SJCRH30 (cell line): ENCODE measurements around the gene HOXA2. TPM values are rescaled to one million over a fixed set of nuclear protein-coding genes. Genes with fewer than 3 reads are reported as not detected.

Experiments used
- DNase-seq, 2 experiments: peaks; one replicate each; pipeline ENCODE4 v3.0.0-alpha.2; 2015 to 2020
- H3K27ac ChIP-seq: fragments of 250-450 bp; sonication (Bioruptor Pico); 2 replicates; pipeline ENCODE4 v1.5.1; 2020; ENCODE audit warnings: mild to moderate bottlenecking, moderate library complexity
- H3K27me3 ChIP-seq: fragments of 250-450 bp; sonication (Bioruptor Pico); 2 replicates; pipeline ENCODE4 v1.5.1; 2020; ENCODE audit warnings: mild to moderate bottlenecking, moderate library complexity
- H3K36me3 ChIP-seq: fragments of 250-450 bp; sonication (Bioruptor Pico); 2 replicates; pipeline ENCODE4 v1.5.1; 2020; ENCODE audit warnings: mild to moderate bottlenecking, moderate library complexity
- H3K4me1 ChIP-seq: fragments of 250-450 bp; sonication (Bioruptor Pico); 2 replicates; pipeline ENCODE4 v1.5.1; 2020; ENCODE audit warnings: mild to moderate bottlenecking, moderate library complexity
- H3K4me3 ChIP-seq: fragments of 250-450 bp; sonication (Bioruptor Pico); 2 replicates; pipeline ENCODE4 v1.5.1; 2020; ENCODE audit warnings: mild to moderate bottlenecking, moderate library complexity
- H3K9me3 ChIP-seq: fragments of 250-450 bp; sonication (Bioruptor Pico); replicated peaks from 2 replicates; pipeline ENCODE4 v1.5.1; 2020; ENCODE audit warnings: mild to moderate bottlenecking, moderate library complexity
- total RNA-seq: library from RNA; depleted of rRNA; stranded (reverse); fragments of >200 nt; shearing (Covaris generic); gene quantifications from 2 replicates; pipeline ENCODE4 v1.2.3, GENCODE V29; 2014

The HOXA2 gene
- total RNA-seq, 1 experiment from 2014 or later = 4.2 TPM

- H3K9me3 ChIP-seq = 0 out of 2 replicates have a peak, but pooled peaks cover 2% of the 10 kb centered on the region
- no peak overlapping the region for H3K27ac ChIP-seq
- DNase-seq = no peak
- H3K36me3 ChIP-seq = peaks cover 28% of the 10 kb centered on the region
- no peaks in the 10 kb centered on the region for H3K27me3 ChIP-seq
- H3K4me1 ChIP-seq = no peaks in the 10 kb centered on the region
- no peak overlapping the region for H3K4me3 ChIP-seq
These were observed 2.0 kb upstream of the HOXA2 start for GRCh38 chr7:27104341-27105058.

GRCh38 chr7:27103489-27104226 lies 1.2 kb upstream of the HOXA2 start:
- Histone ChIP-seq H3K27ac (no peak overlapping the region), H3K36me3 (peaks cover 26% of the 10 kb centered on the region), H3K27me3 (no peaks in the 10 kb centered on the region), H3K4me3 (no peak overlapping the region), H3K4me1 (no peaks in the 10 kb centered on the region), H3K9me3 (0 out of 2 replicates have a peak, but pooled peaks cover 2% of the 10 kb centered on the region)
- no peak for DNase-seq

- Histone ChIP-seq H3K9me3 (0 out of 2 replicates have a peak, but pooled peaks cover 1% of the 10 kb centered on the region), H3K27me3 (no peaks in the 10 kb centered on the region), H3K36me3 (peaks cover 21% of the 10 kb centered on the region), H3K4me1 (no peaks in the 10 kb centered on the region), H3K4me3 (no peak overlapping the region), H3K27ac (no peak overlapping the region)
- no peak for DNase-seq
These were observed 414 bp downstream of the HOXA2 start for GRCh38 chr7:27101957-27102580.

- Histone ChIP-seq H3K27ac (no peak overlapping the region), H3K36me3 (peaks cover 14% of the 10 kb centered on the region), H3K4me1 (no peaks in the 10 kb centered on the region), H3K27me3 (no peaks in the 10 kb centered on the region), H3K4me3 (no peak overlapping the region), H3K9me3 (no peaks in the 10 kb centered on the region)
- no peak for DNase-seq
These were observed 1.1 kb downstream of the HOXA2 start for GRCh38 chr7:27101171-27101956.

- H3K9me3 ChIP-seq = no peaks in the 10 kb centered on the region
- H3K27me3 ChIP-seq = no peaks in the 10 kb centered on the region
- H3K27ac ChIP-seq = no peak overlapping the region
- H3K36me3 ChIP-seq = peaks cover 11% of the 10 kb centered on the region
- no peaks in the 10 kb centered on the region for H3K4me1 ChIP-seq
- H3K4me3 ChIP-seq = no peak overlapping the region
- DNase-seq = no peak
These were observed 1.8 kb downstream of the HOXA2 start for GRCh38 chr7:27100694-27101170.

GRCh38 chr7:27099453-27100370 lies 2.8 kb downstream of the HOXA2 start:
- no peaks in the 10 kb centered on the region for H3K4me1 ChIP-seq
- H3K9me3 ChIP-seq = no peaks in the 10 kb centered on the region
- H3K27me3 ChIP-seq = no peaks in the 10 kb centered on the region
- H3K27ac ChIP-seq = no peak overlapping the region
- DNase-seq = no peak
- H3K36me3 ChIP-seq = peaks cover 11% of the 10 kb centered on the region
- H3K4me3 ChIP-seq = no peak overlapping the region

GRCh38 chr7:27098578-27099451 lies 3.7 kb downstream of the HOXA2 start:
- Histone ChIP-seq H3K27ac (no peak overlapping the region), H3K4me3 (no peak overlapping the region)

GRCh38 chr7:27097686-27098577 lies 4.6 kb downstream of the HOXA2 start:
- DNase-seq = no peak
- H3K36me3 ChIP-seq = peaks cover 11% of the 10 kb centered on the region
- H3K27ac ChIP-seq = no peak overlapping the region
- peak overlapping the region; percentile 65; the same call in 1 of the 2 replicates for H3K4me3 ChIP-seq
- H3K4me1 ChIP-seq = no peaks in the 10 kb centered on the region
- no peaks in the 10 kb centered on the region for H3K27me3 ChIP-seq
- no peaks in the 10 kb centered on the region for H3K9me3 ChIP-seq

More at GRCh38 chr7:27098578-27099451, 3.7 kb downstream of the HOXA2 start:
- no peak for DNase-seq
- no peaks in the 10 kb centered on the region for H3K4me1 ChIP-seq
- no peaks in the 10 kb centered on the region for H3K27me3 ChIP-seq
- H3K36me3 ChIP-seq = peaks cover 11% of the 10 kb centered on the region
- no peaks in the 10 kb centered on the region for H3K9me3 ChIP-seq

GRCh38 chr7:27096768-27097514 lies 5.5 kb downstream of the HOXA2 start:
- H3K36me3 ChIP-seq = peaks cover 11% of the 10 kb centered on the region
- H3K4me3 ChIP-seq = peak overlapping the region; percentile 65
- H3K9me3 ChIP-seq = no peaks in the 10 kb centered on the region
- H3K27ac ChIP-seq = peak overlapping the region; percentile 63
- no peaks in the 10 kb centered on the region for H3K27me3 ChIP-seq
- DNase-seq = peak; percentile 48 to 63
- no peaks in the 10 kb centered on the region for H3K4me1 ChIP-seq

- Histone ChIP-seq H3K4me1 (no peaks in the 10 kb centered on the region), H3K27me3 (no peaks in the 10 kb centered on the region), H3K4me3 (peak within 1 kb of the TSS; percentile 65), H3K36me3 (peaks cover 9% of the 10 kb centered on the region), H3K27ac (peak within 1 kb of the TSS; percentile 63), H3K9me3 (no peaks in the 10 kb centered on the region)
- DNase-seq = peak; percentile 95 to 96
These were observed 6.4 kb downstream of the HOXA2 start, which contains the start of gene HOXA1 for GRCh38 chr7:27095897-27096767. Gene HOXA1 (minus strand): TSS chr7:27096000. CDS start chr7:27095912, 88 bp downstream.
